GM21381 (cell line): Measurements from ENCODE around the gene GRAMD4.

ENCODE experiments used
- ATAC-seq: cut with Tn5 transposase; IDR thresholded peaks from one replicate; pipeline ENCODE4 v1.9.1; 2021; ENCODE audit warnings: mild to moderate bottlenecking, moderate library complexity; ENCODE audit not compliant: unreplicated experiment

Gene GRAMD4

DNA sequence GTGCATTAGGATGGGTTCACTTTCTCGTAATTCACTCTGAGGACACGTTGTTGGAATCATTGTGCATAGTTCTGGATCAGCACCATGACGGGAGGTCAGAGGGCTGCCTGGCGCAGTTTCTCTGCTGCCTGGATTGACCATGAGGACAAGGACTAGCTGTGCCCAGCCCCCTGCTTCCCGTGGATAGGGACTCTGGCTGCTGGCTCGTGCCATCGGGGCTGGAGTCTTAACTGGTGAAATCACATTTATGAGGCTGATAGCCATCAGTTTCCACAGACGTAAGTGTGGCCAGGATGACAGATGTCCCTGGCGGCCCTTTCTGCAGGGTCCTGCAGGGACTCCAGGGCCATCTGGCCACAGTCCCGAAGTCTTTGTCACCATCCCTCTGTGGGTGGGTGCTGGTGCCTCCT is 24.1 kb upstream of the GRAMD4 start:
- ATAC-seq = no peak

DNA sequence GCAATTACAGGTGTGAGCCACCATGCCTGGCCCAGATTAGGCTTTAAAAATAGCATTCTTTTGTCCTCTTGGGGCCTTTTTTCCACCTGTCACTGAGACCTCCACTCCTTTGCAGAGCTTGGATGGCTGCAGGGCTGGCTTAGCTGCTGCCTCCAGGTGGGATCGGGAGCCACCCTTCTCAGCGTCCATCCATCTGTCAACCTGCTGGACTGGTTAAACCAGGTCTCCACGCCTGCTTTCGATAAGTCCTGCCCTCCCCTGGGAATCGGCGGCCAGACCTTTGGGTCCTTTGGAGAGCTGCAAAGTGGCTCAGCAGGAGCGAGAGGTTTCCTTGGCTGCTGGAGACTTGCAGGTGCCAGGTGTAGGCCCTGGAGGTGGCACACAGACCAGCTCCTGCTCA is 23.4 kb upstream of the GRAMD4 start:
- no peak for ATAC-seq

DNA sequence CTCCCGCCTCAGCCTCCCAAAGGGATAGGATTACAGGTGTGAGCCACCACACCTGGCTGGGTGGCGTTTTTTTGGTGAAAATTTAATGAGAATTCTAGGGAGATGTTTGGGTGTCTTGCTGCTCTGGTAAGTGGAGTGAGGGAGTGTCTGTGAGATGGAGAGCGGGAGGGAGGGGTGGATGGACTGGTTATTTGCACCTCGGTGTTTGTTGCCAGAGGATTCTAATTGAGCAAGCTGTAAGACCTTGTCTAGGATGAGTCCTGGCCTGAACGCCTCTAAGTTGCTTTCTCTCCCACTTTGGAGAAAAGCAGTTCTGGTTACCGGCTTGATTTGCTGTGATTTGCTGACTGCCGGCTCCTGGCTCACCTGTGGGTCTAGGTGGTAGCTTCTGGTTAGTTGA is 22.0 kb upstream of the GRAMD4 start:
- ATAC-seq = no peak

DNA sequence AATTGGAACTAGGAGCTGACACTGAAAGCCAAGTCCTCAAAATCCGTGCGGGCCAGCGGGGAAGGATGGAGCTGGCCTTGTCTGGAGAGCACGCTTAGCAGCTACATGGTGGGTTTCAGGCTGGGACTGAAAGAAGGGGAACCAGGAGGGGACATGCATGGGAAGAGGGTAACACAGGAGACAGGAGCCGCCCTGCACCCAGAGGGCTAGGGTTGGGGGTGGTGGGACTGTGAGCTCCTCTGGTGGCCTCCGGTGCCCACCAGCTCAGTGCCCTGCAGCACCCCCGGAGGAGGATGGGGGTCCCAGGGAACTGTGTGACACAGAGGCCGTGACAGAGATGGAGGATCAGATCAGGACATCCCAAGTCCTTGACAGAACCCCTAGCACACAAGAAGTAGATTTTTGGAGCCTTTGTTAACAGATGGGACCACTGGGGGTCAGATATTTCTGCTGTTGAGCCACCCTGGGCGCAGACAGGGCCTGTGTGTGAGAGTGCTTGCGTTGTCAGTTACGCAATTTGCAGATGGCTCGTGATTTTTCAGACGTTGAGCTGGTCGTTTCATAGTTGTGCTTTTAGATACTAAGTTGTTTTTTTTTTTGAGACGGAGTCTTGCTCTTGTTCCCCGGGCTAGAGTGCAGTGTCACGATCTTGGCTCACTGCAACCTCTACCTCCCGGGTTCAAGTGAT is 21.3 kb upstream of the GRAMD4 start:
- ATAC-seq = no peak

DNA sequence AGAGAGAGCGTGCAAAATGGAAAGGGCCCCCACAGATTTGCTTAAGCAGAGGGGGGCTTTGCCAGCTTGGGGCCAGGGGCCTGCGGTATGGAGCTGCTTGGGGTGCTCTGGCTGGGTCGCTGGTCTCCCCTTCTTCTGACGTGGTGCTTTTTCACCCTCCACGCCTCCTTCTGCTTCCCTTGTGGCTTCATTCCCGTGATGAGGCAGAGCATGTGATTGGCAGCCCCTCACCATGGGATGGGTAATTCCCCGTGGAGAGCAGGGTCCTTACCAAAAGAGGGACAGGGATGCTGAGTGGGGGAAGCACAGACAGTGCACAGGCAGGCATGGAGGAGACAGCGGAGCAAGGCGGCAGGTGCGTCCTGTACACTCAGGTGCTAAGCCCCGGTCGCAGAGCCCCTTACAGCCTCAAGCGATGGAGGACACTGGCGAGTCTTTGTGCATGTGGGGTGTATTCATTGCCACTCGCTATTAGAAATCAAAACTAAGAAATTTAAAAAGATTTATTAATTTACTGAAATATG is 19.9 kb upstream of the GRAMD4 start:
- ATAC-seq = no peak

DNA sequence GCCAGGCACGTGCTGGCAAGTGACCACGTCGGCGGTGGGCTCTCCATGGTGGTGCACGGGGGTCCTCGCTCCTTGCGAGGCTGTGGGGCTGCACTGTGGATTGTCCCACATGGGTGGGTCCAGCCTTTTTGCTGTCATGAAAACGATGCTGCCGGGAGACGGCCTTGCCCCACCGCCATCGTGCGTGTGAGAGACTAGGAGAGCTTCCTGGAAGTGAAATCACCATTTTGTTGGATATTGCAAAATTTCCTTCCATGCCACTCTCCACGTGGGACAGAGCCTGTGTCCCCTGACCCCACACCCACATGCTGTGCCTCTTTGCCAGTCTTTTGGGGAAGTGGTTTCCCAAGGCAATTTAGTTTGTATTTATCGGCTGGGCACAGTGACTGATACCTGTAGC is 18.2 kb upstream of the GRAMD4 start:
- ATAC-seq = no peak

DNA sequence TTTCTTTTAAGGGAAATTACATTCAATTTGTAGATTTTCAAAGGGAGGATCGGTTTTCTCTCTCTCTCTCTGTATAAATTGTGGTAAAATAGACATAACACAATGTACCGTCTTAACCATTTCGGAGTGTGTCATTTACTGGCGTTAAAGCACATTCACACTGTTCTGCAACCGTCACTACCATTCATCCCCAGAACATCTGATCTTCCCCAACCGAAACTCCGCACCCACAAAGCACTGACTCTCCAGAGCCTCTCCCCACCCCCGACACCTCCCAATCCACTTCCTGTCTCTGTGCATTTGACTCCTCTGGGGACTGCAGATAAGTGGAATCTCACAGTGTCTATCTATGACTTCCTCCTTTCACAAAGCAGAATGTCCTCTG is 15.9 kb upstream of the GRAMD4 start:
- ATAC-seq = no peak

DNA sequence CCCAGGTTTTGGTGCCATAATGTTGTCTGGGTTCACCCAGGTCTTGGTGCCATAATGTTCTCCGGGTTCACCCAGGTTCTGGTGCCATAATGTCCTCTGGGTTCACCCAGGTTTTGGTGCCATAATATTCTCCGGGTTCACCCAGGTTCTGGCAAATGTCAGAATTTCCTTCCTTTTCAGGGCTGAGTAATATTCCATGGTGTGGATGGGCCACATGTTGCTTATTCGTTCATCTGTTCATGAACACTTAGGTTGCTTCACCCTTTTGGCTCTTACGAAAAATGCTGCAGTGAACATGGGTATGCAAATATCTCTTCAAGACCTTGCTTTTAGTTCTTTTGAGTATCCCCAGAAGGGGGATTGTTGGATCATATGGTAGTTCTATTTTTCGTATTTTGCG is 15.1 kb upstream of the GRAMD4 start:
- no peak for ATAC-seq

DNA sequence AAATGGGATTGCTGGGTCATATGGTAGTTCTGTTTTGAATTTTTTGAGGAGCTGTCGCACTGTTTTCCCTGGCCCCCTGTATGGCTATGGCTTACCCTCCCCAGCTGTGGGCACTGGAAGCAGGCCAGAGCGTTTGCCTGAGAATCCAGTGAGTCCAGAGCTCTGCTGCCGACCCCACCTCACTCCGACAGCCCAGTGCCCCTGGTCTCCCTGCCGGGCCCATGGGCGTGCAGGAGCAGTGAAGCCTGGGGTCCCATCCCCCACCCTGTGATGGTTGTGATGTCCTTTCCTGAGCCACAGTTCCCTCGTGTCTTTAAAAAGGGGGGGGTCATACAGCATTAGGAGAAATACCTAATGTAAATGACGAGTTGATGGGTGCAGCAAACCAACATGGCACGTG is 13.3 kb upstream of the GRAMD4 start:
- ATAC-seq = no peak

DNA sequence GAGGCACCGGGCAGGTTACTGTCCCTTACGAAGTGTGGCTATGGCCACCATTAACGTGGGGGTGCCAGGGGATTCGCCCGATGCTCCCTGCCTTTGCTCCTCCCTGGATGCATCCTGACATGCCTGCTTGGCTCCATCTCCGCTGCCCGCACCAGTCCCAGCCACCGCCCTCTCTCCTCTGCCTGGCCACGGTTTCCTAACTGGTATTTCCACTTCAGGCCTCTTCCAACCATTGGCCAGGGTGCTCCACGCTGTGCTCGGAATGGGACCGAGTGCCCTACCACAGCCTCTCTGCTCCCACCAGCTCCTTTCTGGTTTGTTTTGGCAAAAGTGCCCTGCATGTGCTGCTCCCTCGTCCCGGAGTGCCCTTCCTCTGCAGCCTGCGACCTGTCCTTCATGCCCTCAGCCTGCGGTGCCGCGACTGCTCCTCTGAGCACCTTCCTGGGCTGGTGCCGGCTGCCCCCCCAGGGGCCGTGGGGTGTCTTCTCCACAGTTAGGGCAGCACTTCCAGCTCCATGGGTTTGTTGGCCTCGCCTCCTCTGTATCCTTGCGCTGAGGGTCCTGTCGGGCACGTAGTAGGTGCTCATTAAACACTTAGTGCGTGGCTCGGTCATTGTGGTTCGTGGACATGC is 12.6 kb upstream of the GRAMD4 start:
- ATAC-seq = no peak

DNA sequence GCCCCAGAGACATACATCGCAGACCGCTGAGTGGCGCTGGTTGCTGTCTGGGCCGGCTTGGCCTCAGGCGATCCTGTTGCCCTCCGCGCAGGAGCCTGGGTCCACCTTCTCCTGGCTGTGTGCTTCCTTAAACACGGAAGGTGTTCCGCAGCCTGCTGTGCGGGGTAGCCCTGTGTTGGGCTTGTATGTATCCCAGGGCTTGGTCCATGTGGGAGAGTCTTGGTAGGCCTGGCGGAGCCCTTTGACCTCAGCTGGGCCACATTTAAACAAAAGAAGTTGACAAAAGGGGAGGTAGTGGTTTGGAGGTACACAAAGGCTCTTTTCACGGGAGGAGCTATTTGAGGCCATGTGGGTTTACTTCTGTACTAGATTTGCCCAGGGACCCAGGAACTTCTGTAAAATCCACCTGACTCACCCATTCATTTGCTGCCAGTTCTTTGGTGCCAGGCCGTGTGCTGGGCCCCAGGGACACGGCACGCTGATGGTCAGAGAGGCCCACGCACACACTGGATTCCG is 11.0 kb upstream of the GRAMD4 start:
- no peak for ATAC-seq

DNA sequence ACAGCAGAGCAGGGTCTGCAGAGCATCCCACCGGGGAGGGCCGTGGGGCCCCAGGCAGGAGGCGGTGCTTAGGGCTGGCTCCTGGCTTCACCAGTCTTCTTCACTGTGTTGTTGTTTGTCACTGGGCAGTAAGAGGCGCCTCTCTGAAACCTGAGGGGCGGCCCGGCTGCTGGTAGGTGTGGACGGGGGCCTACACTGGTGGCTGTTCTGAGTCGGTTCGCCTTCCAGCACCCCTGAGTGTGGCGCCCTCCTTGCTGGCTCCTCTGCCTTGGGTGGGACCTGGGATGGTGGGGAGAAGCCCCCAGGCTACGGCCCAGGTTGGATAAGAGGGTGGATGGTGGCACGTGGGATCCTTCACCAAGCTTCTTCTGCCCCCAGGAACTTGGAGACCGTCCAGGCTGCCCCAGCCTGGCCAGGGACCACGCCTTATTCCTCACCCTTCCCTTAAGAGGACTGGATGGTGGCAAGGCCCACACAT is 10.4 kb upstream of the GRAMD4 start:
- ATAC-seq = no peak

DNA sequence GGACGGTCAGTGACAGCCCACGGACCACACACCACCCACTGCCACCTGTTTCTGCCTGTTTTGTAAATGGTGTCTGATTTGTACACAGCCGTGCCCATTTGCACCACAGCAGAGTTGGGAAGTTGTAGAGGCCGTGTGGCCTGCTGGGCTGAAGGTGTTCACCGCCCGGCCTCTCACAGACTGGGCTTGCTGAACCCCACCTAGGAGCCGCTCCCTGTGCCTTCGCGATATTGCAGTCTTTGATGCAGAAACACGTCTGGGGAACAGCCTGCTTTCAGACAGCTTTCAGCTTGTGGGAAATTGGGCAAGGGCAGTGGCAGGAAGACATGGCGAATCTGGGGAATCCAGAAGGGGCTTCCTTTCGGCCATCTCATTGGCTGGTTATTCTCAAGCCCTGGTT is 9.8 kb upstream of the GRAMD4 start:
- no peak for ATAC-seq

DNA sequence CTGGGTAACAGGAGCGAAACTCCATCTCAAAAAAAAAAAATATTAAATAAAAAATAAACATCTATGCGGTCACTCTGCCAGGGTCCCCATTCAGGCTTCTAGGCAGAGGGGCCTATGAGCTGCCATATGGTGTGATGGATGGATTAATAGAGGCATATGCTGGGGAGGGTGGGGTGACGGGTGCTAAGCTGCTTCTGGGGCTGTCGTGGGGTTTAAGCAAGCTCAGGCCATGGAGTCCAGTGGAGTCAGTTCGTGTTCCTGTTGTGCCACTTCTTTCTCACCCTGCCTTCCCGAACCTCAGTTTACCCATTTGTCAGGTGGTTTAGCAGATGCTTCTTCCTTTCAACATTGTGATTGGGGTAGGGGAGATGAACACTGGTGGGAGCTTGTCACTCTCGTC is 9.0 kb upstream of the GRAMD4 start:
- no peak for ATAC-seq

DNA sequence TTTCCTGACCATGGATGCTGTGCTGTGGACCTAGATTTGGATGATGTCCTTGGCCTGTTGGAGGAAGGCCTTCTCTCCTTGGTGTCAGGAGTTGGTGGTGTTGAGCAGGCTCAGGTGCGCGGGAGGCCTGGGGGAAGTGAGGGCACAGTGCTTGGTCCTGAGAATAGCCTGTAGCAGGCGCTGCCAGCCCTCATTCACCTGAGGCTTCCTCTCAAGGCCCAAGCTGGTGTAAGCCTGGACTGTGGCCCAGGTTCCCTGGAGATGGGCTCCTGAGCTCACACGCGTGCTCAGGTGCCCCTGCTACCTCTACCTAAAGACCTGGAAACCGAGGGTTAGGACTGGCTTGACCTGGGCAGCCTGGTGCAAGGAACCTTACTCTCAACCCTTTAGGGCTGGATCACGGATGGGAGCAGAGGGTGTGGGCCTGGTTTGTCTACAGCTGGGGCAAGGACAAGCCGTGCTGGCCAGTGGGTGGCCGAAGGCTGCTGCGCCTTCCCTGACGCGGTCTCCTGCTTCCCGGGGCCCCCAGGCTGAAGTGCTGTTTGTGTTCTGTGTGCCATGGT is 7.8 kb upstream of the GRAMD4 start:
- ATAC-seq = no peak

DNA sequence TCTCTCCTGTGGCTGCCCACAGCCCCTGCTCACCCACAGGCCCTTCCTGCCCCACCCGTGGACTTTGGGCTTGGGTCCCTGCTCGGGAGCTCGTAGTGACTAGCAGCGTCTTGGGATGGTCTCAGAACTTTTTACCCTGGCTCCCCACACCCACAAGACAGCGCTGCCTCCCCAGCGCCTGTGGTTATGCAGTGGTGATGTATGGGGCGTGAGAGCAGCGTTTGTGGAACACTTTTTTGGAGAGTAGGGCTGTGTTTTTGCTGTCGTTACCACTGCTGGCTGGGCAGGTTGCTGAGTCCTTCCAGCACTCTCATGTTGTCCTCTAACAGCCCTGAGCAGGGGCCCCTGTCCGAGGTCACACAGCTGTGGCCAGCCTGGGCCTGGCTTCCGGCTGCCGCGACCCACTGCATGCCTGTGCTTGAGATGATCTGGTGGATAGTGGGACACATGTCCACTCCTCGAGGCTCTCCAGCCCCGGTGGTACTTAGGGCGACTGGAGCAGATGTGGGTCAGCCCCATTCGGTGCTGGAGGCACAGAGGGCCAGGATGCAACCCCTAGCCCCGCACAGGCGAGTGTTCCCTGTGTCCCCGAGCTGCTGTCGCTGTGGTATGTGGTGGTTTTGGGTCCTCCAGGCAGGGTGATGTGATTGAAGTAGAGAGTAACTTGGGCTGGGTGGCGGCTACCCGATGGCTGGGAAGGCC is 7.1 kb upstream of the GRAMD4 start:
- no peak for ATAC-seq

DNA sequence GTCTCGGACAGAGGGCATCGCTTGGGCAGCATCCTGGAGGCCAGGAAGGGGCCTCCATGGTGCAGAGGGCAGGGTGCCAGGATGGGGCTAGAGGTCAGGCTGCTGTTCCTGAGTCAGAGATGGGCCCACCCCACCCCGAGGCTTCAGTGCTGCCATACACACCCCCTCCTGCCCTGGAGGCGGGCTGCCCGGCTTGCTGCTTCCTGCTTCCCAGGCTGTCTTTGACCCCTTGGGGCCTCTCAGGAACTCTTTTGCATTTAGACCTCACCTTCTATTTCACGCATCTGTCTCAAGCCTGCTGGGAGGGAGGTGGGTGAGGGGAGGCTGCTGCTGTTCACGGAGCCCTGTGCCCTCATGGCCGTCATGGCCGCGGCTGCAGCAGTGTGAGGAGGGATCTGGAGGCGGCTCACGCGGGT is 6.6 kb upstream of the GRAMD4 start:
- ATAC-seq = no peak

DNA sequence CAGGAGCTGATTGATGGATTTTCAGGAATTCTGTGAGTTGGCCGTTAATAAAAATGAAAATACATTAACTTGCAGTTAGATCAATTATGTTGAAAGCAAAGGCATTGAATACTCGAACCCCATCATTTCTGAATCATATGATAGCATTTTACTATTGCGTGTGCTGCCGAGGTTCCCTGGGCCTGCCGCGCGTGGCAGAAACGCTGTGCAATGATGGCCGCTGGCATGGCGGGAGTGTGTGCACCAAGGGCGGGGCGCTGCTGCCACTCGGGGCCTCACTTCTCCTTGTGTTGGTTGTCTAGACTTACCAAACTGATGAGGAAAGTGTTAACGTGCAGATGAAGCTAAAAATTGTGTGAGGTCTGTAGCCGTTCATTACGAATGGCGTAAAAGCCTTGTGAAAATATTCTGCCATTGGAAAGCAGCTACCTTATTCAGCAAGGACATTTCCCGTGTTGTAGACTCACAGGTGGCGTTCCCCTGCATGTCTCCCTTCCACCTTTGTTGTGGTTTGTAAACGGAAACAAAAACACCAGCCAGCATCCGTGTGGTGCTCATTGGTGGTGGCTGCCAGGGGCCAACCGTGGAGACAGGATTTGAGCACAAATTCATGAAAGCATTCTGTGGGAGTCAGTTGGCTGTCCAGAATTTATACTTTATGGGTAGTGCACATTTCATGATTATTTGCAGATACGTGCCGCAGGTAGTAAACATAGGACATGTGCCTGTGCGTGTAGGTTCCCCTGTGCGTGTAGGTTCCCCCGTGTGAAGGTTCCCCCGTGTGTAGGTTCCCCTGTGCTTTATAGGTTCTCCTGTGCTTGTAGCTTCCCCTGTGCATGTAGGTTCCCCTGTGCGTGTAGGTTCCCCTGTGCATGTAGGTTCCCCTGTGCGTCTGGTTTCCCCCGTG is 5.9 kb upstream of the GRAMD4 start:
- peak; percentile 58 for ATAC-seq

DNA sequence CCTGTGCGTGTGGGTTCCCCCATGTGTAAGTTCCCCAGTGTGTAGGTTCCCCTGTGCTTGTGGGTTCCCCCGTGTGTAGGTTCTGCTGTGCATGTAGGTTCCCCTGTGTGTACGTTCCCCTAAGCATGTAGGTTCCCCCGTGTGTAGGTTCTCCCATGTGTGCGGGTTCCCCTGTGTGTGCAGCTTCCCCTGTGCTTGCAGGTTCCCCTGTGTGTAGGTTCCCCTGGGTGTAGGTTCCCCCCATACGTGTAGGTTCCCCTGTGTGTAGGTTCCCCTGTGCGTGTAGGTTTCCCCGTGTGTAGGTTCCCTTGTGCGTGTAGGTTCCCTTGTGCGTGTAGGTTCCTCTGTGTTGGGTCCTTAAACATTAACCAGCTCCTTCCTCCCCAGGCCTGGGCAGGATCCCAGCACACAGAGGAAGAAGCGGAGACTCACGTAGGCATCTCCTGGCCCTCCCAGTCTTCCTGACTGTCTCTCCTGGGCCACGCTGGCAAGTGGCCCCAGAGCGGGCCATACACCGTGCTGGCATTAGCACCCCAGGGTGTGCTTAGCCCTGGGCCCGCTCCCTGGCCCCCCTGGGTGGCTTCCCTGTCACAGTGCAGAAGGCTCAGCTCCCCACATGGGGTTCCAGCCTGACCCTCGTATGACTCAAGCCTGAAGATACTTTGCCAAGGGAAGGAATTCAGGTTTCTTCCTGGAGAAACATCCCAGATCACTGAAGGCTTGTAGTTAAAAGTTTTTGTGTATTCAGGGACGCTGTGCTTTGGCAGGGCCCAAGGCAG is 2.8 kb upstream of the GRAMD4 start:
- no peak for ATAC-seq
